Activated effector memory CD4-positive, alpha-beta T cell treated with anti-CD3 and anti-CD28 coated beads, Interleukin-2, amount 50 U/mL, for 16 hours (primary cell): ENCODE results near the gene ATP13A4.

Source experiments
- DNase-seq: peaks from one replicate; pipeline ENCODE4 v3.0.0-alpha.2; 2020

ATP13A4 gene

DNA sequence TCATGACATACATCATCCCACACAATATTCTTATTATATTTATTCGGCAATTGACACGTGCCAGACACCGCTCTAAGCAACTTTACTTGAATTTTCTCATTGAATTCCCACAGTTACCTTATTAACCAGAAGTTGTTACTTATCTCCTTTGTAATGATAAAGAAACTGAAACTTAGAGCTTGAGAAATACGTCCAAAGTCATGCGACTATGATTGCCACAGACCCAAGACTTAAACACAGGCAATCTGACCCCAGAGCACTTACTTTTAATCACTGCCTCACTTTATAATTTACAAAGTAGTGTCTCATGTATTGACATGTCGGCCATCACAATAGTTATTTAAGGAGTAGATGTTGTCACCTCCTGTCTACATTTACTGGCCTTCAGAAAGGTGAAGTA lies 64.7 kb downstream of the ATP13A4 start:
- no peak for DNase-seq

DNA sequence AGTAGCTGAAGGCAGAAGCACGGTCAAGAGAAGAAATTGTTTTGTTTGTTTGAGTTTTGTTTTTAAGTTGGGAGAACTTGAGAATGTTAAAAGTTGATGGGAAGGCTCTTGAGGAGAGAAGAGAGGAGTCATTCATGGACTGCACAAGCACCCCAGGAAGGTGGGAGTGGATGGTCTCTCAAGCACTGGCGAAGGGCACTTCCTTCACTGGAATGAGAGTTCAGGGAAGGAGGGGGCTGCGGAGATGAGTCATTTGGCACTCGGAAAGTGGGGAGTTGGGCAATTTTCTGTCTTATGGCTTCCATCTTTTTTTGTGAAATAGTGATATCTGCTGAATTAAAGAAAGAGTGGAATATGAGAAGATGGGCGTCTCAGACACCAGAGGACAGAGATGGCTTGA lies 66.0 kb downstream of the ATP13A4 start:
- DNase-seq: no peak

DNA sequence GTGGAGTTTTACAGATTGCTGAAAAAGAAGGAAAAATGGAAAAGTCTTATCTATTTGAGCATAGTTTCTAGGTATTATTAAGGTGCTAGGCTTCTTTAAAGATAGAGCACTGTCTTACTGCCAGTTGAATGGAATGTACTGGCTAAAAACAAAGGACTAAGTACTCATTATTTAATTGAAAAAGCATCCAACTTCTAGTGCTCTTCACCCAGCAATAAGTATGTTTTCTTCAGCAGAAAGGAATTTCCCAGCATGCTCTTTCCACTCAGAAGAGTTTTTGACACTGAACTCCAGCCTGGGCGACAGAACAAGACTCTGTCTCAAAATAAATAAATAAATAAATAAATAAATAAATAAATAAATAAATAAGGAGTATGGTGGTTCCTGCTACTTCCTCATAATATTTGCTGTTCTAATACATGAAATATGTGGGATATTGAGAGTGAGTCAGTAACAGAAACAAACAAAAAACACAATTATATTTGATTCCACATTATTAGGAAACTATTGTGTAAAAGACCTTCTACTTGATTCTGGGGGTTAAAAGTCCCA lies 70.6 kb downstream of the ATP13A4 start:
- no peak for DNase-seq

GRCh38 chr3:193481436-193481835 lies 73.3 kb downstream of the ATP13A4 start:
- DNase-seq: no peak

GRCh38 chr3:193474446-193474845 lies 80.2 kb downstream of the ATP13A4 start:
- DNase-seq: no peak

DNA sequence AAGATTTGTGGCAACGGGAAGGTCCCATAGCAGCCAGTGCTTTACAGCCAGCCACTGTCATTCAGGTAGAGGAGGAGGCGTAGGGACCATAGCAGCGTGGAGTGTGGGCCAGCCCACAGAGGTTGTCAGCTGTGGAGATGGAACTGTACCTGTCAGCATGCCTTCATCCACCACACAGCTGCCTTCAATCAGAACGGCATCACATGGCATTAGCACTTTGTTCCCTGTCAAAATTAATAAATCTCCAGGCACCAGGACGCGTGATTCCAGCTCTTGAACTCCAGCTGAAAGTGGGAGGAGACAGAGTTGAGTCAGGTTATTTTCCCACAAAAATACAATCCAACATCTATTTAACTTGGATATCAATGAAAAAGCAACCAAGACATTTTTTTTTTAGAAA lies 84.0 kb downstream of the ATP13A4 start:
- DNase-seq: no peak

DNA sequence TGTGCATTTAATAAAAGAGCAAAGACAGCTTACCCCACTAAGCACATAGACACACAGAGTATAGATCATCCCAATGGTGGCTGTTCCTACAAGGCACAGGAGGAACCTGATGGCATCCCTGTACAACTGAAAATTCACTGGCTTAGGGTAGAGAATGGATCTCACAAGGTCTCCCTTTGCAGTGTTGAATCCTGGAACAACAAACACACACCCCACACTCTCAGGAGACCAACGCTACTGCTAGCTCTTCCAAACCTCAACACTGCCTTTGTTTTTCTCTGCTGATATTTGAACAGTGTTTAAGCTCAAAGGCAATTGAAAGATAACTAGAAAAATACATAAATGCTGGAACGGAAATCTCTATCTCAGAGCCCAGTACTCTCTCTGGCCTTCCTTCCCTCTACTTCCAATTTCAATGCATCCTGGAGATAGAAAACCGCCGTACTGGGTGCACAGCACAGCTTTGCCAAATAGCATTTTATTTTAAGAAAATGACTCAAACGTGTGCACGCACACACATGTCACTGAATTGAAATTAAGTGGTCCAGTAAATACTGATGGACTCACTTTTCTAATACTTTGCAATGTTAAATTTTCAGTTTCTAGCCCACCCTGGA lies 88.6 kb downstream of the ATP13A4 start:
- no peak for DNase-seq

DNA sequence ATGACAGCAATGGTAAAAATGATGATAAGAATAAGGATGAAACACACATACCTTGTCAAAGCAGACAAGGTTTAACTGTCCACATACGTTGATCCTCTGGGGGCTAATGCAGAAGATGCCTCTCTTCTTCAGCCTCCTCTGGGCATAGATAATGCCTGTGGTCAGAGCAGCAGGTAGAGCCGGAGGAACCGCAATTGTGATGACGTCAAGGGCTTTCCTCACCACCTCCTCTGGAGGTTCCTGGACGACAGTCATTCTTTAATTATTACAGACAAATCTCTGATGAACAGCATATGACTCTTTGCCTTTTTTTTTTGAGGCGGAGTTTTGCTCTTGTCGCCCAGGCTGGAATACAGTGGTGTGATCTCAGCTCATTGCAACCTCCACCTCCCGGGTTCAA lies 89.8 kb downstream of the ATP13A4 start:
- no peak for DNase-seq

DNA sequence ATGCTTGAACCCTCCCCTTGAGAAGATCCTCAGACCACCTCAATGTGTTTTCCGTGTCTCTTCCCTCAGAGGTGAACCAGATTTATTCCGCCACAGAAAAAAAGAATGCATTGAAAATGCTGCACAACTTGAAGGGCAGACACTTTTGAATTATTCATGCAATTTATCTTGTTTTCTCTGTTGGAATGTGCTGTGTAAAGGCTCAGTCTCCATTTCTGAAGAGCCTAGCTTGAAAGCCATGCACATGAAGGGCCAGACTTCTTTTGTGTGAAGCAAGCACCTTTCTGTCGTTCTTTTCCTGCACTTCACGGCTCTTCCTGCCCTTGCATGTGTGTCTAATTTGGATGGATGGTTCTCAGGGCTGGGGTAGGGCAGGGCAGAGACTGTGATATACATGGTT lies 97.2 kb downstream of the ATP13A4 start:
- no peak for DNase-seq

DNA sequence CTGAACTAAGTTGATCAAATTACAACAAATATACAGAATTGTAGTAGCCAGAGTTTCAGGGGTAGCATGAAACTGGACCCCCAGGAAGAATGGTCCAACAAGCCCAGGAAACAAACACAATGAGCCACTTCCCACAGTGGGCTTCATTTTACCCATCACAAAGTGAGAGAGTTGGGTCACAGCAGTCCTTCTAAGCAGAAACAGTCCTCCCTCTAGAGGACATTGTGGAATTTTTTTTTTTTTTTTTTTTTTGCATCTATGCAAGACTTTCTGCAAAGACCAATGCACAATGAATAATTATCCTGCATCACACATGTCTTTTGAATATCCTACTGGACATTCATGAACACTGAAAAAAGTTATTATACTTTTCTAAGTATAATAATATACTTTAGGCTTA lies 102.4 kb downstream of the ATP13A4 start:
- no peak for DNase-seq

GRCh38 chr3:193451902-193452301 lies 102.8 kb downstream of the ATP13A4 start:
- no peak for DNase-seq

DNA sequence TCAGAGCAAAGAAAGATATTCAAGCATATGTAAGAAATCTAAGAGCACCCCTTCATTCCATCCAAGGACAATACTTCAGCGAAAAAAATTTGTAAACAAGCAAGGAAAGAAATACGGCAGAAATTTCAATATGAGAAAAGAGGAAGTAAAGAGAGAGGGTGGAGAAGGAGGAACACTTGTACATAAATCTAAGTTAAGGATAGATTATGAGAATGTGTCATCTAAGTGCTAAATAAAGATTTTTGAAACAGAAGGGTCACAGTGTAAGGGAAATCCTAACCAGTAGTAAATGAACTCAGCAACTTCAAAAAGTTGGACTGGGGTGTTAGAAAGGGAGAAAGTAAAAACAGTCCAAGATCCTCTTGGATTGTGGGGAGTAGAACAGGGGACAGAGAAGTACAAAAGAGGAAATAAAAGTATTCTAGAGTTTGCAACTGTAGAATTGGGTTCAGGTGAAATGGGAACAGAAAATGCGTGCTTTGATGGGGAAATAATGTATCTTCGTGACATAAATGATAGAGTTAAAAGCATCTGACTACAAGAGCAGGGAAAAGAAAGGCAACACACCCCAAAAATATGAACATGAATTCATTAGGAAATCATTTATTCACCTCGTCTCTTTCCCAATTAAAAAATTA lies 107.6 kb downstream of the ATP13A4 start:
- DNase-seq: no peak

DNA sequence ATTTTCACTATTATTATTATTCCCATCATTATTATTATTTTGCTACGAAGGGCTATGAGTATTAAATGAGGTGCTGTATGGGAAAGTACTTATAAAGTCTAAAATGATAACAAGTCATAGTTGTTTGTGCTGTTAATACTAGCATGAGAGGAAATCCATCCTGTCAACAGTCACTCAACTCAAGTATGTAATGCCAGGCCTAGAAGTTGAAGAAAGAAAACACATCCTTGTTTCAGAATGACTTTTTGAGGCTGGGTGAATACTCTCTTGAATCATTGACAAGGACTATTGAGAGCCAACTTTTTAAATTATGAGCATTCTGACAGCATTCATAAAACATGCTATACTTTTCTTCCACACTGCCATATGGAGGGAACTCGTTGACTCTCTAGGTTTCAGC lies 115.3 kb downstream of the ATP13A4 start:
- no peak for DNase-seq

DNA sequence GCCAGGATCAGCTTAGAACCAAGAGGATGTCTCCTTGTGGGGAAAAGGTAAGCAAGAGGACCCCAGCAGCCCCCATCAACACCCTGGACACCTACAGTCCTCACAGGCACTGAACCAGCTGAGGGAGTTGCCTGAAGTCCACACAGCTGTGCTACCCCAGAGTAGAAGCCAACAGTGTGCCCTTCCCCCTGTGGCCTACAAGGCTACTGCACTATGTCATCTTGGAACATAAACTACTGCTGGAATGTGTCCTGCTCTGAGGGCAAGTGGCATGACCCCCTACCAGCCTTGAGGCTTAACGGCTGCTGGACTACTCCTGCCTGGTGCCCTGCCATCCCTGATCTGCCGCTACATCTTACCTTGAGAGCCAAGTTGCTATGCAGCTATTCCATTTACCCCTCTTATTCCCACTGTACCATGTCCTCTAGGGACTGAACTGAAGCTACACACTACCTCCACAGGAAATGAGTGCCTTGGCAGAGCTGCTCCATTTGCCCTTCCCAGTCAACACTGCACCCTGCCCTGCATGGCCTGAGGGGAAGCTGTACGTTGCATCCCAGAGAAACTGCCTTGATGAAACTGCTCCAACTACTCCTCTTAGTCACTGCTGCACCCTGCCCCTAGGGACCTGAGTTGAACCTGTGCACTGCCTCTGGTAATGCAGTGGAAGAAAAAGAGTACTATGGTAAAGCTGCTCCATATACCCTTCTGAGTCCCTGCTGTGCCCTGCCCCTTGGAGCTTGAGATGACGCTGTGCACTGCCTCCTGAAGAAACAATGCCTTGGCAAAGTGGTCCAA lies 135.9 kb downstream of the ATP13A4 start:
- DNase-seq: no peak

DNA sequence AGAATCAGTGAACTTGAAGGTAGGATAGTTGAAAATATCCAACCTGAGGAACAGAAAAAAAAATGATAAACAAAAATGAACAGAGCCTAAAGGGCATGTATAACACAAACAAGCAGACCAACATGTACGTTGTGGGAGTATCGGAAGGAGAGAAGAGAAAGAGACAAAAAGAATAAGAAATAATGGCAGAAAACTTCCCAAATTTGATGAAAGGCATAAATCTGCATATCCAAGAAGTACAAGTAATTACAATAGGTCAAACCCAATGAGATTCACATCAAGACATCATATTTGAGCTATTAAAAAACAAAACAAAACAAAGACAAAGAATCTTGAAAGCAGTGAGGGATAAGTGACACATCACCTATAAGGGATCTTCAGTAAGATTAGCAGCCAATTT lies 138.1 kb downstream of the ATP13A4 start:
- DNase-seq: no peak

GRCh38 chr3:193407688-193408087 lies 147.0 kb downstream of the ATP13A4 start:
- no peak for DNase-seq

DNA sequence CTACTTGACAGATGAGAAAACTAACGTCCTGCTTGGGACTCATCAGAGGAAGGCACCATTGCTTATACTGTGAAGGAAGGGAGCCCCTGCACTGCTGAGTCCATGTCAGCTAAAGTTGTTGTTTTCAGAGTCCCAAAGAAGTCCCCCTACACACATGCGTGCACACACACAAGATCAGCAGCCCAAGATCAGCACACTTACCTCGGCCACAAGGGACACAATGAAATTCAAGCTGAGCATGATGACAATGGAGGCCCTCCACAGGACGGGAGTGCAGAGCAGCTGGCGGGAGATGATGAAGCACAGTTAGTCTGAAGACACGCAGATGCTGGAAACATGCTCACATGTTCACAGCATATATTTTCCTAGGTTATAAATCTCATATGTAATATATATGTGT lies 147.6 kb downstream of the ATP13A4 start:
- no peak for DNase-seq

- no peak for DNase-seq
Observed at GRCh38 chr3:193403307-193403706, 151.4 kb downstream of the ATP13A4 start.

GRCh38 chr3:193400304-193400703 lies 154.4 kb downstream of the ATP13A4 start:
- no peak for DNase-seq

GRCh38 chr3:193396451-193397244 lies 158.0 kb downstream of the ATP13A4 start:
- no peak for DNase-seq

- DNase-seq: no peak
Observed at GRCh38 chr3:193391902-193392301, 162.8 kb downstream of the ATP13A4 start.

- DNase-seq: no peak
Observed at GRCh38 chr3:193389335-193389734, 165.4 kb downstream of the ATP13A4 start.

DNA sequence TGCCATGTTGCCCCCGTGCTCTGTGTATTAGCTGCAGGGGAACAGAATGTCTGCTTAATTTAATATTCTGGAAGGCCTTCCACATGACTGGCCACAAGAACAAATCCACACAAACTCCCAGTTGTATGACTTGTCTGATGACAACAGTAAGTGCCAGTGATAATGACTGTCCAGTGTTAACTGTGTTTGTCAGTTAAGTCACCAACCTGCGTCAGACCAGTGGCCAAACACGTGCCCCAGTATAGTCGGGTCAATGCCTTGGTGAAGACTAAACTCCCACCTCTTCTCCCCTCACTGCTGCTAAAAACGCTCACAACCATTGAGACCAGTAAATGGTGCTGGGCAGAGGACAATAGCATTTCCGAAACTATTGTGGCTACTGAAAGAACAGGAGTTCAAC lies 166.3 kb downstream of the ATP13A4 start:
- no peak for DNase-seq
